Measurements from ENCODE around the gene ASB1.

Gene ASB1

GRCh38 chr2:238467062-238467461 is 40.3 kb downstream of the ASB1 start:
- TF ChIP-seq REST (IDR thresholded peaks at IDR 0.05; ENCODE audit: insufficient read depth in 1 of 2, low read depth in 2 of 2, low read length in 2 of 2) = no peak
- TF ChIP-seq SIN3A (IDR thresholded peaks at IDR 0.05; ENCODE audit: borderline replicate concordance, insufficient read depth, low read length) = no peak
- no peak for TF ChIP-seq FOXP2 (optimal IDR thresholded peaks at IDR 0.05; ENCODE audit: borderline replicate concordance, extremely low read depth, extremely low read length, insufficient read depth)
- TF ChIP-seq POLR2AphosphoS5 (IDR thresholded peaks at IDR 0.05; ENCODE audit: low read depth, low read length) = no peak
- TF ChIP-seq TAF1 (IDR thresholded peaks at IDR 0.05; ENCODE audit: borderline replicate concordance, insufficient read depth, low read length) = no peak

GRCh38 chr2:238467792-238468191 is 41.1 kb downstream of the ASB1 start:
- no peak for TF ChIP-seq POLR2AphosphoS5 (IDR thresholded peaks at IDR 0.05; ENCODE audit: low read depth, low read length)
- TF ChIP-seq TAF1 (IDR thresholded peaks at IDR 0.05; ENCODE audit: borderline replicate concordance, insufficient read depth, low read length) = no peak
- no peak for TF ChIP-seq REST (IDR thresholded peaks at IDR 0.05; ENCODE audit: insufficient read depth in 1 of 2, low read depth in 2 of 2, low read length in 2 of 2)
- TF ChIP-seq SIN3A (IDR thresholded peaks at IDR 0.05; ENCODE audit: borderline replicate concordance, insufficient read depth, low read length) = no peak
- TF ChIP-seq FOXP2 (optimal IDR thresholded peaks at IDR 0.05; ENCODE audit: borderline replicate concordance, extremely low read depth, extremely low read length, insufficient read depth) = no peak

GRCh38 chr2:238469155-238469554 is 42.4 kb downstream of the ASB1 start:
- TF ChIP-seq TAF1 (IDR thresholded peaks at IDR 0.05; ENCODE audit: borderline replicate concordance, insufficient read depth, low read length) (no peak), FOXP2 (optimal IDR thresholded peaks at IDR 0.05; ENCODE audit: borderline replicate concordance, extremely low read depth, extremely low read length, insufficient read depth) (no peak), REST (IDR thresholded peaks at IDR 0.05; ENCODE audit: insufficient read depth in 1 of 2, low read depth in 2 of 2, low read length in 2 of 2) (no peak), SIN3A (IDR thresholded peaks at IDR 0.05; ENCODE audit: borderline replicate concordance, insufficient read depth, low read length) (no peak), POLR2AphosphoS5 (IDR thresholded peaks at IDR 0.05; ENCODE audit: low read depth, low read length) (no peak)

- TF ChIP-seq POLR2AphosphoS5 (IDR thresholded peaks at IDR 0.05; ENCODE audit: low read depth, low read length) = no peak
- no peak for TF ChIP-seq SIN3A (IDR thresholded peaks at IDR 0.05; ENCODE audit: borderline replicate concordance, insufficient read depth, low read length)
Measured at GRCh38 chr2:238473014-238473413, 46.3 kb downstream of the ASB1 start.

- TF ChIP-seq POLR2AphosphoS5 (IDR thresholded peaks at IDR 0.05; ENCODE audit: low read depth, low read length) = no peak
- no peak for TF ChIP-seq TAF1 (IDR thresholded peaks at IDR 0.05; ENCODE audit: borderline replicate concordance, insufficient read depth, low read length)
- TF ChIP-seq FOXP2 (optimal IDR thresholded peaks at IDR 0.05; ENCODE audit: borderline replicate concordance, extremely low read depth, extremely low read length, insufficient read depth) = no peak
- TF ChIP-seq REST (IDR thresholded peaks at IDR 0.05; ENCODE audit: insufficient read depth in 1 of 2, low read depth in 2 of 2, low read length in 2 of 2) = no peak
- no peak for TF ChIP-seq SIN3A (IDR thresholded peaks at IDR 0.05; ENCODE audit: borderline replicate concordance, insufficient read depth, low read length)
Measured at GRCh38 chr2:238473523-238473922, 46.8 kb downstream of the ASB1 start.
